GM18498 (cell line): ENCODE results near the gene CHD9.
"Not testable (repeated sequence)": the region's sequence is repeated elsewhere in the genome, so short reads cannot be mapped to it uniquely, and the experiment has no call there.

Experiments
- ATAC-seq: cut with Tn5 transposase; IDR thresholded peaks from one replicate; pipeline ENCODE4 v1.9.1; 2021; ENCODE audit warnings: mild to moderate bottlenecking, moderate library complexity; ENCODE audit not compliant: unreplicated experiment

The CHD9 gene

DNA sequence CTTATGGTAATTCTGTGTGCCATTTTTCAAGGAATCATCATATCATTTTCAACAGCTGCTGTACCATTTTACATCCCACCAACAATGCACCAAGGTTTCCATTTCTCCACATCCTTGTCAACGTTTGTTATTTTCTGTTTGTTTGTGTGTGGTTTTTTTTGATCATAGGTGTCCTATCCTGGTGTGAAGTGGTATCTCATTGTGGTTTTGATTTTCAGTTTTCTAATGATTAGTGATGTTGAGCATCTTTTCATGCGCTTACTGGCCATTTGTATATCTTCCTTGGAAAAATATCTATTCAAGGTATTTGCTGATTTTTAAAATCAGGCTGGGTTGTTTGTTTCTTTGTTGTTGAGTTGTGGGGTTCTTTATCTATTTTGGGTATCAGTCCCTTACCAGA is 15.0 kb downstream of the CHD9 start:
- no peak for ATAC-seq

DNA sequence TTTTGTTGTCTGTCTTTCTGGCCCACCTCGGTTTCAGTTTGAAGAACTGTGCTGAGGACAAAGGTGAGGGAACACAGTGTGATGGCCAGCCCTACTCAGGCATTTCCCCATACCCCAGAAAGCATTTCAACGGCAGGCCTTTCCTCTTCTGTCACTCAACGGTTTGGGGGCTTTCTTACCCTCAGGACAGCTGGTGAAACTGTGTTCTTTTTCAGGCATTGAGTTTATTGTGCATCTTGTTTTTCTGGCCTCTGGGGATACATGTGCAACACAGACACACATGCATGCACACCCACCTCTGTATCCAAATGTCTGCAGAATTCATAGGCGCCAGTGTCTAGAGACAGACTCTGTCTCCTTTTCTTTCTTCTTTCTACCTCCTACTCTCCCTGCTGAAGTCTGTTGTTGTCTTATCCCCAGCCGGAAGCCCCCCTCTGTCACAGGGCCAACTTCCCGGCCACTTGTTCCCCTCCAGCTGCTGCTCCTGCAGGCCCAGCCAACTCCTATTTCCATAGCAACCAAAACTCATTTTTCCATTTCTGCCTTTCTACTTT is 17.0 kb downstream of the CHD9 start:
- peak; percentile 52 for ATAC-seq

DNA sequence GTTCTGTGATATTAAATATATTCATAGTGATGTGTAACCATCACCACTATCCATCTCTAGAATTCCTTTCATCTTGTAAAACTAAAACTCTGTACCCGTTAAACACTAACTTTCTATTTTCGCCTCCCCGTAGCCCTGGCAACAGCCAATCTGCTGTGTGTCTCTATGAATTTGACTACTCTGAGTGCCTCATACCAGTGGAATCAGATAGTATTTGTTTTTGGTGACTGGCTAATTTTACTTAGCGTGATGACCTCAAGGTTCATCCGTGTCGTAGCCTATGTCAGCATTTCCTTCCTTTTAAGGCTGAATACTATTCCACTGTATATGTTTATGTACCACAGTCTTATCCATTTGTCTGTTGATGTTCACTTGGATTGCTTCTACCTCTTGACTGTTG is 18.2 kb downstream of the CHD9 start:
- no peak for ATAC-seq

DNA sequence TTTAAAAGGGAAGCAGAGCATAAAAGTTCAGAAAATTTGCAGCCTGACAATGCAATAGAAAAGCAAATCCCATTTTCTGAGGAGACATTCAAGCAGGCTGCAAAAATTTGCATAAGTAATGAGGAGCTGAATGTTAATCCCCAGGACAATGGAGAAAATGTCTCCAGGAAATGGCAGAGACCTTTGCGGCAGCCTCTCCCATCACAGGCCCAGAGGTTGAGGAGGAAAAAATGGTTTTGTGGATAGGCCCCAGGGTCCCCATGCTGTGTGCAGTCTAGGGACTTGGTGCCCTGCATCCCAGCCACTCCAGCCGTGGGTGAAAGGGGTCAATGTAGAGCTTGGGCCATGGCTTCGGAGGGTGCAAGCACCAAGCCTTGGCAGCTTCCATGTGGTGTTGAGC is 19.5 kb downstream of the CHD9 start:
- not testable (repeated sequence) for ATAC-seq

DNA sequence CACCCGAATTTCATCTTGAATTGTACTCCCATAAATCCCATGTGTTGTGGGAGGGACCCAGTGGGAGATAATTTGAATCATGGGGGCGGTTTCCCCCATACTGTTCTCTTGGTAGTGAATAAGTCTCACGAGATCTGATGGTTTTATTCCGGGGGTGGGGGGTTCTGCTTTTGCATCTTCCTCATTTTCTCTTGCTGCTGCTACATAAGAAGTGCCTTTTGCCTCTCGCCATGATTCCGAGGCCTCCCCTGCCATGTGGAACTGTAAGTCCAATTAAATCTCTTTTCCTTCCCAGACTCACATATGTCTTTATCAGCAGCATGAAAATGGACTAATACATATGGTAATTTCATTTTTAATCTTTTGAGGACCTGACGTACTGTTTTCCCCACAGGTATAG is 20.7 kb downstream of the CHD9 start:
- not testable (repeated sequence) for ATAC-seq

DNA sequence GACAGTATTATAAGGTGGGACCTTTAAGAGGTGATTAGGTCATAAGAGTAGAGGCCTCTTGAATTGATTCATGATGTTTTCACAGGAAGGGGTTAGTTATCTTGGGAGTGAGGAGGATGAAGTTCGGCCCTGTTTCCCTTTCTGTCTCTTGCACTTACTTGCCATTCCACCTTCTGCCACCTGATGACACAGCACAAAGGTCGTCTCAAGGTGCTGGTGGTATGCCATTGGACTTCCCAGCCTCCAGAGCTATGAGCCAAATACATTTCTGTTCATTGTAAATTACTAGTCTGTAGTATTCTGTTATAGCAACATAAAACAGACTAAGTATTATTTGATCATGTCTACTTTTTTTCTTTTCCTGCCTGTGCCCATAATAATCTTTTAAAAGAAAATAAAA is 23.5 kb downstream of the CHD9 start:
- no peak for ATAC-seq

DNA sequence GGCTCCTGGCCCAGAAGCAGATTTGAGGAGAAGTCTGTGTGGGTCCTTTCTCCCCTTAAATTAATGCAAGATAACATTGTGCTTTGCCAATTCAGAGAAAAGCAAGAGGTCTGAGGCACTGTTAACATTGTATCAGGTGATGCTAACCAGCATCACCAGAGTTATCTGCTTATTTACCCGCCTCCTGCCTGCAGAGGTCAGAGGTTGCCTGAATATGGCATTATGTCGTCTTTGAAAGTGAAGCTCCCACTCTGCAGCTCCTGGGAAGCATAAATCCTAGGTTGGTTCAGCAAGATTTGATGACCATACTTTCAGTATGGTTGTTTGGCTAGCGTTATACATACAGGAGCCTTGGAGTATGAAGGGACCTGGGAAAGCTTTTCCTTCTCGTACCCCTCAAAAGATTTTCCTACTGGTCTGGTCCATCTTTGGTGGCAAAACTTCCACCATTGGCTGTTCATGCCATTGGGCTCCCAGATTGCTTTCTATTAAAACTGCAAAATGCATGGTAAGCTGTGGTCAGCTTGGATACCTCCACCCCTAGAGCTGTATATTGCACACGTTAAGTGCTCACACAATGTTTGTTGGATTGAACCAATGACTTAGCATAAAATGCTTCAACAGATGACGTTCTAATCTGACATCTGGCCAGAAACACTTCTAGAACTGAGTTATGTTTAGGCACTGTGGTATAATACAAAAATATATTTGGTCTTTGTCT is 24.1 kb downstream of the CHD9 start:
- ATAC-seq, result no peak

DNA sequence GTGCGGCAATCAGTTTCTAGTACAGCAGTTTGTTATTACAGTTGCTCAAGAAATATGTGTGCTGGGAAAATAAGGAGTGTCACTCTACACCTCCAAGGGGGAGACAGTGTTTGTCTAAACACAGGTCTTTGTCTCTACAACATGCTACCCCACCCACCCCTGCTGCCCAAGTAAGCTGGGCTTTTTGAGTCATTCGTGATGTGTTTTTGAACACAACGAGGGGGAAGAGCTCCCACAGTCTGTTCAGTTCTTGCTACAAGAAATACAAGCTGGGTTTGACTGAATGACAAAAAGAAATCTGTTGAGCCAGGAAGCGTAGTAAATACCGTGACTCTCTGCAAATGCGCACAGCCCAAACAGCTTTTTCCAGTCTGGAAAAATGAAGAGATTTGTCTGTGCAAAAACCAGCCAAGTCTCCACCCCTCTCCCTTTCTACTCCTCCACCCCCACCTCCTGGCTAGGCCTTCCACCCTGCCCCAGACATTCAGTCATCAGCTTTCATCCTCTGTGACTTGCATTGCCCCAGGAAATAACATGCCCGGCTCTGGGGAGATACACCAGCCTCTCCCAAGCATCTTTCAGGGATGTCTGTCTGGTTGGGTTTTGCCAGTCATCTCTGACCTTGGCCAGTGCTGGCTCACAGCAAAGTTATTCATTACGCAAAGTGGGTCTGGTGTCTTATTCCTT is 25.7 kb downstream of the CHD9 start:
- ATAC-seq, result no peak

DNA sequence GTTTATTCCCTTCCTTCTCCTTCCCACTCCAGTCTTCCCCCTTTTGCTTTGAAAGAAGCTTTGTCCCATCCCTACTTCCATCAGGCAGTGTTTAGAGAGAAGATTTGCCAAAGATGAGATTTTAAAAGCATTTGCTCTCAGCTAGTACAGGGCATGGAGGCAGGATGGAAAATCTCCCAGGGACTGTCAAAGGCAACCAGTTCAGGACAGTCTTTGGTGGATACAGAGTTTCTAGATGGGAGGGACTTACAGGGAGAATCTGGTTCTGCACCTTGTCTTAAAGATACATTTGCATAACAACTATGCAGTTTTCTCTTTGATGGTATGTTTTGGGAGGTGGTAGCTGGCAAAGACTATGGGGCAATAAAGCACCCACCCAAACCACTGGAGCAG is 26.2 kb downstream of the CHD9 start:
- ATAC-seq, result no peak

DNA sequence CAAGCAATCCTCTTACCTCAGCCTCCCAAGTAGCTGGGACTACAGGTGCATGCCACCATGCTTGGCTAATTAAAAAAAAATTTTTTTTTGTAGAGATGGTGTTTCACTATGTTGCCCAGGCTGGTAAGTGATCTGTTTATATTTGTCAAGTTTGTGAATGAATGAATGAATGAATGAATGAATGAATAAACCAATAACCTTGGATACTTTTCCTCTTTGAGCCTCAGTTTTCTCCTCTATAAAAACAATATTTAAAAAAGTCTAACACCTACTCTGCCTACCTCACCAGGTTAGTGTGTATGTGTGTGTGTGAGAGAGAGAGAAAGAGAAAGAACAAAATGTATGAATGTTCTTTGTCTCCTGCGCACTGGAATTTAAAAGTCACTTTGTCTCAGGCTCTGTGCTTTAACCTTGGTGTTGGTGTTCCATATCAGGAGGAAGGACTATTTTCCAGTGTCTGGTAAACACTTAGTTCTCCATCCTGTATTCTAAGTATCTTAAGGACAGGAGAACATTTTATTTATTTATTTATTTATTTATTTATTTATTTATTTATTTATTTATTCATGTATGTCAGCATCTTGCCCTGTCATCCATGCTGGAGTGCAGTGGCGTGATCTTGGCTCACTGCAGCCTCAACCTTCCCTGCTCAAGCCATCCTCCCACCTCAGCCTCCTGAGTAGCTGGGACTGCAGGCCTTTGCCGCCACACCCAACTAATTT is 27.1 kb downstream of the CHD9 start:
- ATAC-seq, result no peak

DNA sequence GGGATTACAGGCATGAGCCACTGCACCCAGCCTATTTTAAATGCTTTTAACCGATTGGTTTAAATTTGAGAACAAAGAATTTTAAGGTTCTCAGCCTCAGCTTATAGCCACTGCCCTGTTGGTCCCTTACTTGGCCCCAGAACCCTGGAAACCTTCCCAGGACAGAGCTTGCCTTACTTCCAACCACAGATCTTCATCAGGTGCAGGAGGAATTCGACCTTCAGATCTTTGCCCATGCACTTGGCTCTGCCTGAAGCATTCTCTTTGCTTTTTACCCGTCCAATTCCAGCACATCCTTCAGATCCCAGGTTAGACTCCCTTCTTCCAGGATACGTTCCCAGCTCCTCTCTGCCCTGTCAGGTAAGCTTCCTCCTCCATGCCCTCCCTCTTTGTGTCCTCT is 27.7 kb downstream of the CHD9 start:
- no peak for ATAC-seq

DNA sequence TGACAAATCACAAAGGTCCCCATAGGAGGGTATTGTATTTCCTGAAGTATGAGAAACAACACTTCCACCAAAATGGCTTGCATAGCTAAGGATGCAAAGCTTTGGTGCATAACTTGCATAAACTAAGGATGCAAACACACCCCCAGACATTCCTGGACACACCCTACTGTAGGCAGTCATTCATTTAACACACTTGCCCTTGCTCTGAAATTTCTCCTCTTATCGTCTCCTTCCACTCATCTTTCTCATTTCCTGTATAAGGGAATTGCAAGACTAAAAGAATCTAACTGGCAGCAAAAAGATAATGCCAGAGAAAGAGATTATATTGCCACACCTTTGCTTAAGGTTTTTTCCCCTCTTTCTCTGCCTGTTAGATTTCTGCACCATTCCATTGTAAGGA is 28.3 kb downstream of the CHD9 start:
- no peak for ATAC-seq

DNA sequence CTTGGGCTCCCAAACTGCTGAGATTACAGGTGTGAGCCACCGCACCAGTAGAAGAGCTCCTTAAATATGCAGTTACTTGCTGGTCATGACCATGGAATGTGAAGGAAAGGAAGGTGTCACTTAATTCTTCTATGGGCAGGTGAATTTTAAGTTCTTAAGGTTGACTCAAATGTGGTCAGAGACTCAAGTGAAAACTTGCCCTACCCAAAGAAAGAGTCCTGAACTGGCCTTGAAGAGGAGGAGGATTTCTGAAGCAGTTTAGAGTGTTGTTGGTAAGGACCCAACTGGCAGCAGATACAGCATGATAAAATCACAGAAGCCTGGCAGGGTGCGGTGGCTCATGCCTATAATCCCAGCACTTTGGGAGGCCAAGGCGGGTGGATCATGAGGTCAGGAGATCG is 29.4 kb downstream of the CHD9 start:
- no peak for ATAC-seq

DNA sequence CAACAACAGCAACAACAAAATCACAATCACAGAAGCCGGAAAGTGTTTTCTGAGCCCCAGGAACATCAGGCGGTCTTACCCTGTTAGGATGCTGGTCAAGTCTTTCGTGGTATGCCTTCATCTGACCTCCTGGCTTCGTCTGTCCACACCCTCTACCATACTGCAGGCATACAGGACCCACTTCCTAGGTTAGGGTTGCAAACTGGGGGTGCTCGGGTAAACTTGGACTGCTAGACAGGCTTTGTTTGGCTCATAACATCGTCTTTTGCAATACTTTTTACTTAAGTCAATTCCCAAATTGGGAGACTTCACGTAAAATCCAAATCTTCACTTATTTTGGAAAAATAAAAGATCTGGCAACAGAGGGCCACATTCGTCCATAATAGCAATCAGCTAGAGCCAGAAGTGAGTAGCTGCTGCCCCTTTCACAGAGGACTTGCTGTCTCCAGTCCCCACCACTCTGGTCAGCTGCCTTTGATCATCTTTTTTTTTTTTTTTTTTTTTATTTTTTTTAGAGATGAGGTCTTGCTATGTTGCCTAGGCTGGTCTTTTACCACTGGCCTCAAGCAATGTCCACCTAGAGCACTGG is 30.0 kb downstream of the CHD9 start:
- no peak for ATAC-seq

DNA sequence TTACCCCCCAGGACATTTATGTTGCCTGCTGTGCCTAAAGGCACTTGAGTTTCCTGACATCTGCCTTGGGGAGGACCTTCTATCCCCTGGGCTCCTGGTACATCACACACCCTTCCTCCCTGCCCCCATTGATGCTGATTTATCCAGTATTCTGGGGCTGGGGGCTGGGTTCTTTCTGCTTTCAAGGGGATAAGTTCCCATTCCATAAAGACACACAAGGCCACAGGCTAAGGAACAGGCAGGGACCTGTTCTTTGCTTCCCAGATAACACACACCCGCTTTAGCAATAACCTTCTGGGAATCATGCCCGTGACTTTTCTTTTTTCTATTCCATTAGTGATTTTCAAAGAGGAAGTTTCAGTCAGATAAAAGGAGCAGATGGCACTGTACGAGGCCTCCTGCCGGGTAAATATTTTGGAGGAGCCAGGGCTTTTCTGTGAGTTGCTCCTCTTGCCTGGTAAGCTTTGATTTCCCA is 30.6 kb downstream of the CHD9 start:
- no peak for ATAC-seq

DNA sequence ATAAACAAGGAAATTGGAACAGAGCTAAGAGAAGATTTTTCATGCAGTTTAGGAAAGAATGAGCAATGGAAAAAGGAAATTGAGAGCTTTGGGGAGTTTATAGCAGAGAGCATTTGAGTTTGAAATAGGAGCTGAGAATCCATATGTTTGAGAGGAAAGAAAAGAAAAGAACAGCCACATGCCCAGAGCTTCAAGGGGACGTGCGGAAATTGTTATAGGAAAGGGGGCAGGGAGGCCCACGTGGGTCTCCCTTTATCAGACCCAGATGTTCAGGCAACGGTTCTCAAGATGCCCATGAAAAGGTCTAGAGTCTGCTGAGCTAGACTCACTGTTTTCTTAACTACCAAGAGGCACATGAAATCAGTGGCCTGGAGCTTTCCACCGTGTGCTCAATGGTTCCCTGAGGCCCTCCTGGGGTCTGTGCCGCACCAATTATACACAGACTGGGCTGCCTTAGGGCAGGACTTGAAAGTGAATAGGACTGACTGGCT is 31.2 kb downstream of the CHD9 start:
- no peak for ATAC-seq

DNA sequence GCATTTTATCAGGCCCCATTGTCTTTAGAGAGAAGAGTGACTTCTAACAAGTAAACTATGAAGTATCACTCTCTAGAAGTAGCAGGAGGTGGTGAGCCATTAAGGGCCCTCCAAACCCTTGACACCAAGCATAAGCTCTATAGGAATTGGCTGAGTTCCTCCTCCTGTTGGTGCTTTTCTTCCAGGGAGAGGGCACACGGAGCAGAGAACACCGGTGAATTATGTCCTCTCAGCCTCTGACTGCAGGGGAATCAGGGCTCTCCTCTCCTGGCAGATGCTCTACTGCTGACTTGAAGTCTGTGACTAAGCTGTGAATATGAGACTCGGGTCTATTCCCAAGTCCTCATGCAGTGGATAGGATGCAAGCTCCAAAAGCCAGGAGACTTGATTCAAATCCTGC is 32.3 kb downstream of the CHD9 start:
- no peak for ATAC-seq

DNA sequence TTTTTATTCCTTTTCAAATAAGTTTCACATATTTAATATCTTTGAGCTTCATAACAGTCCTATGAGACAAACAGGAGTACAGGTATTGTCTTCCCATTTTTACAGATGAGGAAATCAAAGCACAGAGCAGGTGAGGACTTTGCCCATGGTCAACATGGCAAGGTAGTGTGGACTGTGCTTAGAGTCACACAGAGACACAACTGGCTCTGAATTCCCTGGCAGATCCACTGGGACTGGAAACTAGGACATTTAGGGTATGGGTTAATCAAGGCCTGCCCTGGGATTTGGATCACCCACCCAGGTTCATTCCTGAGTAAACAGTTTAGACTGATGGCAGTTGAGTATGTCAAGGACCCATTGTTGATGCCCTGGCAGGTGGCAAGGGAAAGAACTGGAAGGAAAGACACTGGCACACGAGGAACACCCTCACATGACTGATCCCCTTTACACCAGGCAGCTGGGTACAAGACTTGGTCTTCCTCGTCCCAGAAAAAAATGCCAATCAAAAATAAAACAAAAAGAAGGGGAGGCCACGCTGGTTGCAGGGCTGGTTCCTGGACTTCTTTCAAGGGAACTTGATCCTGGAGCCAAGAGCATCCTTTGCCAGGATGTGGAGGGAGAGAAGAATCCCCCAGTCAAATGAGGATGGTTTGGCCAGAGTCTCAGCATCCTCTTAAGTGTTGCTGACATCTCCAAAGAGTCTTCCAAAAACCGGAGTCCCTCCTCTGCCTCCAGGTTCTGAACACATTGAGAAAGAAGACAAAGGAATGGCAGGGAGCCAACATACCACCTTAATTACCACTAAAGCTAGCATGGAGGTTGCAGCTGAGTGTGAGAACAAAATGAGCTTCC is 34.9 kb downstream of the CHD9 start:
- no peak for ATAC-seq

DNA sequence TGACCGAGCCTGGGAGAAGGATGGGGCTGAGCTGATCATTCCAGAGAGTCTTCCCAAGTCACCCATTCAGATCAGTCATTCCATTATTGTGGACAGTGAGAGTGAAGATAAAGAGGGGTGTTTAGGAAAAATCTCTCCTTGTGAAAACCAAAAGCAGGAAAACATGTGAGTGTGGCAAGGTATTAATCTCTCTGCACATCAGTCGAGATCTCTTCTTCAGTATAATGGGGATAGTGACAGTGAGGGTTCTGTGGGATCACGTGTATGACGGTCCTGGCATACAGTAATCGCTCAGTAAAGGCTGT is 35.4 kb downstream of the CHD9 start:
- ATAC-seq, result no peak

DNA sequence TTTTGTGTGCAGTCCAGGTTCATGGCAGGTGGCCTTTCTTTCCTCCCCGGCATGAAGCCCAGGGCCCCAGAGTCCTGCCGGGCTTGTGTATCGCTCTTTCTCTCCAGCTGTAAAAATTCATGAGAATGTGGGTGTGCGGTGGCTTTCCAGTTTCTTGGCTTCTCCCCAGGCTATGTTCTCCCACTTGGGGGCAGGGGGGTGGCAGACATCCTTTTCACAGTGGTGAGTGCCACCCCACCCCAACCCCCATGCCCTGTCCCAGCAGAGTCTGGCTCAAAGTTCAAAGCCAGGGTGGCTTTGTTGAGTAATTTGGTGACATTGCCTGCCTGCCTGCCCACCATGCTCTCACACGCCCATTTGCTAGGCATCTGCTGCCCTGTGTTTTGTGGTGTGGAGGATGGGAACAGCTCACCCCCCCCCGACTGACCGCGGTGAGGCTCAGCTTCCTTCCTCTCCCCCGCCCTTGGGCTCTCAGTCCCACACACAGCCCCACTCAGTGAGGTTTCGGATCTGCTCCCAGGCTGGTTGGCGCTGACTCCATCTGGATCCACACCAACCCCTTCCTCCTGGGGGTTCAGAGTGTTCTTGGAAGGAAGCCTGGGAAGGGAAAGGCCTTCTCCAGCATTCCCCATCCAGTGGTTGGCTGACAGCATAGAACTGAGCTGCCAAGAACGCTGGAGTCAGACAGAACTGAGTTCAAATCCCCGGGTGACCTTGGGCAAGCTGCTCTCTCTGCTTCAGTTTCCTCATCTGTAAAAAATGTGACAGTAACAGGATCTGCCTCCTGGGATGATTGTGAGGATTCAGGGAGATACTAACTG is 36.0 kb downstream of the CHD9 start:
- peak; percentile 62 for ATAC-seq
